HepG2 (cell line): Measurements from ENCODE around the gene CHFR. TPM values are rescaled to one million over a fixed set of nuclear protein-coding genes. Genes with fewer than 3 reads are reported as not detected.

ENCODE experiments used
- ATAC-seq: fragments of 200-7000 bp; cut with Tn5 transposase; 3 replicates; pipeline ENCODE4 v1.9.1; 2020; ENCODE audit warnings: mild to moderate bottlenecking, moderate library complexity
- BruUV-seq: library from RNA; stranded (reverse); fragments of 400-500 nt; replicated peaks from 2 replicates; lab custom pipeline; 2021; lab: Mats Ljungman, UMichigan
- CTCF ChIA-PET: fragments of 300-600 bp; formaldehyde crosslinking; extraction: SDS; loops from one replicate; lab custom pipeline; 2021; ENCODE audit warnings: low total read pairs, inconsistent platforms, low intra/inter-chr PET ratio; lab: Yijun Ruan, JAX
- POLR2A ChIA-PET: fragments of 350-600 bp; sonication (Branson Sonifier 250); formaldehyde crosslinking; loops from one replicate; lab custom pipeline; 2020; ENCODE audit warnings: antibody characterized with exemption, inconsistent platforms; lab: Yijun Ruan, JAX
- DNase-seq: peaks from one replicate; pipeline ENCODE4 v3.0.0-alpha.2; 2015; ENCODE audit warnings: low spot score
- FAIRE-seq: peaks from 3 replicates; lab custom pipeline; 2011; peaks lifted over from hg19 to GRCh38; lab: Jason Lieb, UNC
- H2AFZ ChIP-seq: one replicate; pipeline ENCODE4 v1.6.1; 2011; ENCODE audit warnings: low read length, inconsistent platforms
- H3K27ac ChIP-seq: fragments of 300-600 bp; 3 replicates; pipeline ENCODE4 v1.8.0; 2011; ENCODE audit warnings: mixed run types, mild to moderate bottlenecking, mixed read lengths, low read length, inconsistent platforms; ENCODE audit not compliant: insufficient read depth; ENCODE audit errors: extremely low read length
- H3K27me3 ChIP-seq, 2 experiments: fragments of 200-600 bp in 1 of 2; 2 replicates in 1 of 2; 3 replicates in 1 of 2; pipeline versions ENCODE4 v1.6.0 to v1.8.0; 2011; ENCODE audit warnings: low read length in 2 of 2, mild to moderate bottlenecking in 2 of 2, moderate library complexity in 2 of 2, inconsistent platforms in 1 of 2; ENCODE audit not compliant: insufficient read depth in 2 of 2, control insufficient read depth in 1 of 2
- H3K36me3 ChIP-seq, 2 experiments: fragments of 200-600 bp in 1 of 2; replicated peaks in 1 of 2; 2 replicates in 1 of 2; 3 replicates in 1 of 2; pipeline versions ENCODE4 v1.5.1 to v1.8.0; 2011; ENCODE audit warnings: low read length in 2 of 2, inconsistent platforms in 1 of 2; ENCODE audit not compliant: insufficient read depth in 2 of 2, control insufficient read depth in 1 of 2
- H3K4me1 ChIP-seq: 2 replicates; pipeline ENCODE4 v1.5.1; 2012; ENCODE audit warnings: low read length, inconsistent platforms; ENCODE audit not compliant: insufficient read depth
- H3K4me2 ChIP-seq: 2 replicates; pipeline ENCODE4 v1.6.0; 2011; ENCODE audit warnings: low read depth, low read length, inconsistent platforms
- H3K4me3 ChIP-seq, 3 experiments: fragments of 200-600 bp in 1 of 3; sonication (generic), shearing (Covaris generic) in 1 of 3; replicated peaks in 1 of 3; 2 replicates each; pipeline ENCODE4 v1.5.1; 2011 to 2016; ENCODE audit warnings: low read length in 3 of 3, inconsistent platforms in 2 of 3, low read depth in 2 of 3, mild to moderate bottlenecking in 2 of 3, control low read depth in 1 of 3, mixed read lengths in 1 of 3; ENCODE audit not compliant: insufficient read depth in 1 of 3
- H3K79me2 ChIP-seq: one replicate; pipeline ENCODE4 v1.6.1; 2011; ENCODE audit warnings: low read length, inconsistent platforms; ENCODE audit not compliant: insufficient read depth
- H3K9ac ChIP-seq: 2 replicates; pipeline ENCODE4 v1.6.0; 2011; ENCODE audit warnings: mild to moderate bottlenecking, low read depth, low read length, inconsistent platforms; ENCODE audit not compliant: insufficient read depth
- H3K9me3 ChIP-seq: 2 replicates; pipeline ENCODE4 v1.5.1; 2012; ENCODE audit warnings: mild to moderate bottlenecking, low read length
- H4K20me1 ChIP-seq: 2 replicates; pipeline ENCODE4 v1.6.0; 2011; ENCODE audit warnings: inconsistent platforms, mild to moderate bottlenecking, low read length, moderate library complexity; ENCODE audit not compliant: insufficient read depth
- ATAD3A ChIP-seq: sonication (generic); formaldehyde crosslinking; IDR thresholded peaks from 2 replicates; pipeline ENCODE4 v1.4.0; 2020; ENCODE audit warnings: missing genetic modification reagents
- KLF11 ChIP-seq: IDR thresholded peaks from 2 replicates; pipeline ENCODE4 v1.6.1; 2016; ENCODE audit warnings: missing compliant biosample characterization
- SP5 ChIP-seq: IDR thresholded peaks from 2 replicates; pipeline ENCODE4 v1.6.1; 2016; ENCODE audit warnings: low read depth, borderline replicate concordance
- ZC3H13 ChIP-seq: sonication (generic); formaldehyde crosslinking; IDR thresholded peaks from 2 replicates; pipeline ENCODE4 v1.8.1; 2023; ENCODE audit warnings: mild to moderate bottlenecking, missing genetic modification reagents, moderate library complexity
- ZNF256 ChIP-seq: sonication (generic); formaldehyde crosslinking; conservative IDR thresholded peaks from 2 replicates; pipeline ENCODE4 v1.4.0; 2020; ENCODE audit warnings: missing genetic modification reagents
- WGBS: methylation state at CpG from one replicate; pipeline ENCODE4 v1.1.6; 2017; ENCODE audit warnings: low lambda C conversion rate; 5-methylcytosine and 5-hydroxymethylcytosine counted together
- in situ Hi-C: cut with HindIII; loops from 2 replicates; pipeline ENCODE4 v1.10.0; 2017; ENCODE audit warnings: low pct_unique_long_range_greater_than_20kb; ENCODE audit not compliant: extremely low pct_ligation_motif_present
- intact Hi-C: fragments of 100-400 bp; cut with micrococcal nuclease; formaldehyde crosslinking; loops from one replicate; pipeline ENCODE4 v1.10.0; 2022; ENCODE audit not compliant: unreplicated experiment
- polyA plus RNA-seq, 8 experiments: library from polyadenylated mRNA; depleted of rRNA in 3 of 8; stranded (reverse) in 7 of 8; unstranded in 1 of 8; fragments of >200 nt; fragmentation: Illumina TruSeq in 4 of 8; extraction: Trizol in 4 of 8; gene quantifications; 2 replicates each; pipeline versions ENCODE4 v1.2.1 to v1.2.3, GENCODE V29; 2011 to 2016; ENCODE audit warnings: low read depth in 4 of 8, missing spikeins in 1 of 8, mixed read lengths in 1 of 8; ENCODE audit not compliant: insufficient read depth in 1 of 8
- total RNA-seq, 5 experiments: library from RNA; depleted of rRNA; stranded (reverse); fragments of >200 nt; fragmentation: Illumina TruSeq; extraction: Trizol; gene quantifications; 2 replicates each; pipeline ENCODE4 v1.2.3, GENCODE V29; 2016; ENCODE audit warnings: low read depth in 1 of 5
- TF ChIP-seq, protein P1 (sequence below): sonication (generic); formaldehyde crosslinking; IDR thresholded peaks from 2 replicates; pipeline ENCODE4 v1.8.1; 2023; ENCODE audit warnings: mild to moderate bottlenecking, inconsistent platforms, moderate library complexity, missing genetic modification reagents, borderline replicate concordance
- TF ChIP-seq, protein P2 (sequence below): sonication (generic); formaldehyde crosslinking; IDR thresholded peaks from 2 replicates; pipeline ENCODE4 v1.8.0; 2023; ENCODE audit warnings: mild to moderate bottlenecking, missing genetic modification reagents
- TF ChIP-seq, protein P3 (sequence below), 2 experiments: sonication (generic) in 1 of 2; formaldehyde crosslinking in 1 of 2; IDR thresholded peaks; 2 replicates each; pipeline versions ENCODE4 v1.4.0 to v1.6.1; 2018 to 2020; ENCODE audit warnings: missing genetic modification reagents in 2 of 2, borderline replicate concordance in 1 of 2, low read depth in 1 of 2, mild to moderate bottlenecking in 1 of 2, missing biosample characterization in 1 of 2

The CHFR gene
- total and polyA plus RNA-seq, 2 of the 13 experiments (the other 11 are each of a cell fraction or from before 2014, with no cell fraction given), result 21.4 to 21.5 TPM

DNA sequence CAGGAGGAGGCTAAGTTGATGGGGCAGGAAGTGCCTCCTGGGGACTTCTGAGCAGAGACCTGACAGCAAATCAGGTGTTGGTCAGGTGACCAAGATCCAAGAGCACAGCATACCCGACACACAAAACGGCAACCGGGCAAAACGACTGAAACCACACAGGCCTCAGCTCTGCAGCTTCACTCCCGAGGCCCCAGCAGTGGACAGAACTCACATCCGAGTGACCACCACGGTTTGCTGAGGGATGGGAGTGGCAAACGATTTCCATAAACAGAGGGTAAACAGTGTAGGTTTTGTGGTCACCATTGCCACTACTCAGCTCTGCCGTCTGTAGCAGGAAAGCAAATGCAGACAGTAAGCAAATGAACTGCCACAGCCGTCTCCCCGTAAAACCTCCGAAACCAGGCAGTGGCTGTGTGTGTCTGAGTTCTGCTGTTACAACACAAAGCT, 14.4 kb downstream of the CHFR start:
- DNase-seq, result no peak
- H2AFZ ChIP-seq, result no peak overlapping the region
- POLR2A ChIA-PET, result no interaction called here
- TF ChIP-seq SP5, result no peak
- TF ChIP-seq, protein P1, sequence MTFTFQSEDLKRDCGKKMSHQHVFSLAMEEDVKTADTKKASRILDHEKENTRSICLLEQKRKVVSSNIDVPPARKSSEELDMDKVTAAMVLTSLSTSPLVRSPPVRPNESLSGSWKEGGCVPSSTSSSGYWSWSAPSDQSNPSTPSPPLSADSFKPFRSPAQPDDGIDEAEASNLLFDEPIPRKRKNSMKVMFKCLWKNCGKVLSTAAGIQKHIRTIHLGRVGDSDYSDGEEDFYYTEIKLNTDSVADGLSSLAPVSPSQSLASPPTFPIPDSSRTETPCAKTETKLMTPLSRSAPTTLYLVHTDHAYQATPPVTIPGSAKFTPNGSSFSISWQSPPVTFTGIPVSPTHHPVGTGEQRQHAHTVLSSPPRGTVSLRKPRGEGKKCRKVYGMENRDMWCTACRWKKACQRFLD (CRISPR knock-in tag), result no peak
- TF ChIP-seq ZNF256 (CRISPR knock-in tag), result no peak
- no peak for TF ChIP-seq KLF11
- TF ChIP-seq, all 625 proteins: peak for 0
- Histone ChIP-seq H3K36me3 (peaks cover 19 to 31% of the 10 kb centered on the region in 2 experiments; a peak in 4 of 5 replicates), H3K27me3 (no peaks in the 10 kb centered on the region), H3K9ac (no peak overlapping the region), H3K4me1 (no peaks in the 10 kb centered on the region), H3K4me3 (no peak overlapping the region), H3K9me3 (no peaks in the 10 kb centered on the region), H3K27ac (no peak overlapping the region), H3K4me2 (no peak overlapping the region), H3K79me2 (no peaks in the 10 kb centered on the region), H4K20me1 (no peaks in the 10 kb centered on the region)
- no TSS peak for BruUV-seq
- in situ Hi-C loops, result no loop called here
- CTCF ChIA-PET, result no interaction called here
- intact Hi-C loops, result no loop called here
- WGBS, result 99% methylated on average over 8 of the region's 12 CpGs
- no peak for FAIRE-seq
- no peak for ATAC-seq

DNA sequence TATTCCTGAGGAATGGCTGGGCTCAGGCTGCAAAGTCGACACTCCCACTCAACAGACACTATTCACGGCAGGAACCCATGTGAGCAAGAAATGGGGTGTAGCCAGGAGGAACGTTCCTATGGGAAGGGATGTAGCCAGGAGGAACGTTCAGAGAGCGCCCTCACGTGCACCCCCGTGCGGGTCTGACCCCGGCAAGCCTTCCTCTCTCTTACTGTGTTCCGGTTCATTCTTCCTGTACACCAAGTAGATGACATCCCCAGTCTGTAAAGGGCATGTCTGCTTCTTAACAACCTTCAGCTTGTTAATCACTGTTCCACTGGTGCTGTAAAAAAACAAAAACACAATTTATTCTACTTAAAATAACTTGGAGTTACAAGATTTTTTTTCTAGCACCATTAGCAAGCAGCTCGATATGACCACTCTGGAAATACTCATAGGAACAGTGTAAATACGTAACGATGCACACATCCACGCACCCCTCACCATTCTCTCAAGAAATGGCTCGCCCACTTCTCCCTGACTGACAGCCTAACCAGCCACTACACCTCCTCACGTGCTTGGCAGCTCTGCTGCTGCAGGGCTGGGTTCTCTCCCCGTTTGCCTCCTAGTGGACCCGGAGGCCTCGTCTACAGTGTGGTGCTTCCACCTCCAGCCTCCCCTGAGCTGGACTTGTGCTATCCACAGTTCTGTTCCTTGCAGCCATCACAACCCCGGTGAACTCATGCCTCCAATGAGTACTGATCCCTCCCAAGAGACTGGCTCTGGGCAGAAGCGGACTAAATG, 15.1 kb downstream of the CHFR start:
- no peak for FAIRE-seq
- Histone ChIP-seq H3K9me3 (no peaks in the 10 kb centered on the region), H3K27ac (no peak overlapping the region), H3K36me3 (peaks cover 20 to 31% of the 10 kb centered on the region in 2 experiments; a peak in 4 of 5 replicates), H3K9ac (no peak overlapping the region), H3K4me3 (no peak overlapping the region), H2AFZ (no peak overlapping the region), H3K4me1 (no peaks in the 10 kb centered on the region), H3K4me2 (no peak overlapping the region), H3K79me2 (no peaks in the 10 kb centered on the region), H3K27me3 (no peaks in the 10 kb centered on the region), H4K20me1 (no peaks in the 10 kb centered on the region)
- ATAC-seq, result no peak
- CTCF ChIA-PET, result no interaction called here
- POLR2A ChIA-PET, result no interaction called here
- in situ Hi-C loops, result no loop called here
- 98% methylated on average over 21 of the region's 21 CpGs for WGBS
- no TSS peak for BruUV-seq
- intact Hi-C loops, result no loop called here
- no peak for DNase-seq
- TF ChIP-seq ZC3H13 (no peak), ATAD3A (CRISPR knock-in tag) (no peak)
- TF ChIP-seq, protein P2, sequence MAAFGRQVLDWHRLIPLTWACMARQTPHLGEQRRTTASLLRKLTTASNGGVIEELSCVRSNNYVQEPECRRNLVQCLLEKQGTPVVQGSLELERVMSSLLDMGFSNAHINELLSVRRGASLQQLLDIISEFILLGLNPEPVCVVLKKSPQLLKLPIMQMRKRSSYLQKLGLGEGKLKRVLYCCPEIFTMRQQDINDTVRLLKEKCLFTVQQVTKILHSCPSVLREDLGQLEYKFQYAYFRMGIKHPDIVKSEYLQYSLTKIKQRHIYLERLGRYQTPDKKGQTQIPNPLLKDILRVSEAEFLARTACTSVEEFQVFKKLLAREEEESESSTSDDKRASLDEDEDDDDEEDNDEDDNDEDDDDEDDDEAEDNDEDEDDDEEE (CRISPR knock-in tag), result no peak
- TF ChIP-seq, protein P3, sequence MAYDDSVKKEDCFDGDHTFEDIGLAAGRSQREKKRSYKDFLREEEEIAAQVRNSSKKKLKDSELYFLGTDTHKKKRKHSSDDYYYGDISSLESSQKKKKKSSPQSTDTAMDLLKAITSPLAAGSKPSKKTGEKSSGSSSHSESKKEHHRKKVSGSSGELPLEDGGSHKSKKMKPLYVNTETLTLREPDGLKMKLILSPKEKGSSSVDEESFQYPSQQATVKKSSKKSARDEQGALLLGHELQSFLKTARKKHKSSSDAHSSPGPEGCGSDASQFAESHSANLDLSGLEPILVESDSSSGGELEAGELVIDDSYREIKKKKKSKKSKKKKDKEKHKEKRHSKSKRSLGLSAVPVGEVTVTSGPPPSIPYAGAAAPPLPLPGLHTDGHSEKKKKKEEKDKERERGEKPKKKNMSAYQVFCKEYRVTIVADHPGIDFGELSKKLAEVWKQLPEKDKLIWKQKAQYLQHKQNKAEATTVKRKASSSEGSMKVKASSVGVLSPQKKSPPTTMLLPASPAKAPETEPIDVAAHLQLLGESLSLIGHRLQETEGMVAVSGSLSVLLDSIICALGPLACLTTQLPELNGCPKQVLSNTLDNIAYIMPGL (CRISPR knock-in tag; IDR thresholded peaks at IDR 0.05; ENCODE audit: borderline replicate concordance in 1 of 2, low read depth in 1 of 2), result no peak
